ENCODE data around the gene DARS2.

Gene DARS2

DNA sequence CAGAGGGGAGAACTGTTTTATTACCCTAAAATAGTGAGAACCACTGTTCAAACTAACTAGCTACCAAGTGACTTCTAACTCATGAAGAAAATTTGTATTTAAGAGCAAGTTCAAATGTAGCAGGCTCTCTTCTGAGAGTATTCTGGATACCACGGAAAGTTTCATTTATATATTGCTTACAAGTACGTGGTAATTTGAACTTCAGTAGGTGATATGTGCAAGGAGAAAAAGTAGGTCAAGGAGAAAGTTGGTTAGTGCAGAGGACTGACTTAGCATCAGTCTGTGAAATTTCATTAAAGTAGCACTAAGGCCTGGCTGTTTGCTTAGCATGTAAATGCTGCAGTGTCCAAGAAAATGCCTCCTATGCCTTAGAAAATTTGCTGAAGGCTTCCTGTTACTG, 76.0 kb downstream of the DARS2 start:
- TF ChIP-seq, protein P1, sequence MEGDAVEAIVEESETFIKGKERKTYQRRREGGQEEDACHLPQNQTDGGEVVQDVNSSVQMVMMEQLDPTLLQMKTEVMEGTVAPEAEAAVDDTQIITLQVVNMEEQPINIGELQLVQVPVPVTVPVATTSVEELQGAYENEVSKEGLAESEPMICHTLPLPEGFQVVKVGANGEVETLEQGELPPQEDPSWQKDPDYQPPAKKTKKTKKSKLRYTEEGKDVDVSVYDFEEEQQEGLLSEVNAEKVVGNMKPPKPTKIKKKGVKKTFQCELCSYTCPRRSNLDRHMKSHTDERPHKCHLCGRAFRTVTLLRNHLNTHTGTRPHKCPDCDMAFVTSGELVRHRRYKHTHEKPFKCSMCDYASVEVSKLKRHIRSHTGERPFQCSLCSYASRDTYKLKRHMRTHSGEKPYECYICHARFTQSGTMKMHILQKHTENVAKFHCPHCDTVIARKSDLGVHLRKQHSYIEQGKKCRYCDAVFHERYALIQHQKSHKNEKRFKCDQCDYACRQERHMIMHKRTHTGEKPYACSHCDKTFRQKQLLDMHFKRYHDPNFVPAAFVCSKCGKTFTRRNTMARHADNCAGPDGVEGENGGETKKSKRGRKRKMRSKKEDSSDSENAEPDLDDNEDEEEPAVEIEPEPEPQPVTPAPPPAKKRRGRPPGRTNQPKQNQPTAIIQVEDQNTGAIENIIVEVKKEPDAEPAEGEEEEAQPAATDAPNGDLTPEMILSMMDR (conservative IDR thresholded peaks at IDR 0.05), result no peak
- no peak overlapping the region for H3K27ac ChIP-seq

GRCh38 chr1:173900992-173901391, 76.5 kb downstream of the DARS2 start:
- TF ChIP-seq, protein P1 (conservative IDR thresholded peaks at IDR 0.05), result no peak
- H3K27ac ChIP-seq, result no peak overlapping the region

DNA sequence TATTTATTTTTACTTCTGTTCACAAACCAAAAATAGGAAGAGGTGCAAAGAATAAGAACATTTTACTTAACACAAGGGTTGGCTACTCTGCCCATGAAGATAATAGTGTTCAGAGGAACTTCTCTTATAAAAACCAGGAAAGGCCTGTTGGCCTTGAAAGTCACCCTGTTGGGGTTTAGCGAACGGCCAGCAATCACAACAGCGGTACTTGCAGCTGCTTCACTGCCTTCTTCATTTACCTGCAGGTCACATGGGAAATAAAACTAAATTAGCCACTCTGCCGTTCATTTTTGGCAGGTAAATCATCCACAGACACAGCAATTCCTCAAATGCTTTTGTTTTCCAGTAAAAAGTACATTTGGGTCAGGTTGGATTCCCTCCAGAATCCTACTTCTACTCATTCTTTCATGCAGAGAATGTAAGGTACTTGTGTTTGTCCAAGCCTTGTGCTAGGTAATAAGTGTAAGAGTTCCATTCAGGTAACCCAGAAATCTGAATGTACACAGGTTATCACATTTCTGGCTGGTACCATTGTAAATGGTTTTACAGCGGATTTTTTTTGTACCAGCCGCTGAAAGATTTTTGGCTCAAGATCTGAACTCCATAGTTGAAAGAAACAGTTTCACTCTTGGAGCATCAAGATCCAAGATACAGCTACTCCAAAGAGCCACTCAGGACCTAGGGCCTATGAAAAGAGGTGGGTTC, 79.5 kb downstream of the DARS2 start:
- TF ChIP-seq, protein P1 (conservative IDR thresholded peaks at IDR 0.05), result no peak
- no peak overlapping the region for H3K27ac ChIP-seq
